Activated CD4-positive, alpha-beta T cell treated with anti-CD3 and anti-CD28 coated beads for 1 hour (primary cell): ENCODE measurements around the gene ZMAT3.
A peak's percentile ranks its signal among the peaks of the same experiment; 100 is the strongest.
"Not testable (repeated sequence)": the region's sequence is repeated elsewhere in the genome, so short reads cannot be mapped to it uniquely, and the experiment has no call there.

Experiments used
- DNase-seq: peaks from one replicate; pipeline ENCODE4 v3.0.0-alpha.2; 2020

Gene ZMAT3

DNA sequence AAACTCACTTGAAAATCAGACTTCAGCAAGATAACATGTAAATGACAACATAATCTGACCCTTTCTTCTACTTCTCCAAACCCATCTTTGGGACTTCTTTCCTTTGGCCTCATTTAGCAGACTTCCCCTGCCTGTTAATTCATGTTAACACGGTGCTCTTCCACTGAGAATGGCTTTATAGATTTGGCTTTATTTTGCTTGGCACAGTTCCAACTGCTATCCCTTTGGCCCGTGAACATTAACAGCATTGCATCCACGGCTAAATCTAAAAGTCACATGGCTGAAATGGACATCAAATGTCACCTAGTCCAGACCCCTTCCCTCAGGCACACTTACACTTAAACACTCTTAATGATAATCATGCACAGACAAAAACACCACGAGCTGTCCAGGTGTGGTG lies 3.8 kb downstream of the ZMAT3 start:
- no peak for DNase-seq

- no peak for DNase-seq
Observed at GRCh38 chr3:179067291-179067690, 4.3 kb downstream of the ZMAT3 start.

GRCh38 chr3:179063945-179064560 lies 7.6 kb downstream of the ZMAT3 start:
- no peak for DNase-seq

- no peak for DNase-seq
Observed at GRCh38 chr3:179056326-179056725, 15.3 kb downstream of the ZMAT3 start.

GRCh38 chr3:179054565-179054964 lies 17.0 kb downstream of the ZMAT3 start:
- not testable (repeated sequence) for DNase-seq

DNA sequence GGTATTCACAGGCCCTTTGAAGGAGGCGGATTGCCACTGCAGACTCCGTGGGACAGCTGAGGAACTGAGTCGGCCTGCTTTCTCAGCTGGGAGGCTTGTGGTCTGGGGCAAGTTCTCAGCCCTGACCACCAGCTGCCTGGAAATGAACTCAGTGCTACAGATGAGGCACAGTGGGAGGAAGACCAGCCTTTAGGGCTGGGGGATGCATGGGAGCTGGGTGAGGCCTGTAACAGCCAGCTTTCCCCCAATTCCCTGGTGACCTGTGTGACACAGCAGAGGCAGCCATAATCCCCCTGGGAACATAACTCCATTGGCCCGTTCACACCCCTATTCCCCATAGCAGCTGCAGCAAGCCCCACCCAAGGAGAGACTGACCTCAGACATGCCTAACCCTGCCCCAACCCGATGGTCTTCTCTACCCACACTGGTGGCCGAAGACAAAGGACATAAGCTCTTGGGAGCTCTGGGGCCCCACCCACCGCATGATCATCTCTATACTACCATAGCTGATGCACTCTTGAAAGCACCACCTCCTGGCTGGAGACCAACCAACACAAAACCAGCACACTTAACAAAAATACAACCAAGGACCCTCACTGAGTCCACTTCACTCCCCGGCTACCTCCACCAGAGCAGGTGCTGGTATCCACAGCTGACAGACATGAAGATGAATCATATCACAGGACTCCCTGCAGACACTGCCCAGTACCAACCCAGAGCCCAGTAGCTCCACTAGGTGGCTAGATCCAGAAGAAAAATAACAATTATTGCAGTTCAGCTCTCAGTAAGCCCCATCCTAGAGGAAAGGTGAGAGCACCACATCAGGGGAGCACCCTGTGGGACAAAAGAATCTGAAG lies 24.9 kb downstream of the ZMAT3 start:
- DNase-seq = no peak

DNA sequence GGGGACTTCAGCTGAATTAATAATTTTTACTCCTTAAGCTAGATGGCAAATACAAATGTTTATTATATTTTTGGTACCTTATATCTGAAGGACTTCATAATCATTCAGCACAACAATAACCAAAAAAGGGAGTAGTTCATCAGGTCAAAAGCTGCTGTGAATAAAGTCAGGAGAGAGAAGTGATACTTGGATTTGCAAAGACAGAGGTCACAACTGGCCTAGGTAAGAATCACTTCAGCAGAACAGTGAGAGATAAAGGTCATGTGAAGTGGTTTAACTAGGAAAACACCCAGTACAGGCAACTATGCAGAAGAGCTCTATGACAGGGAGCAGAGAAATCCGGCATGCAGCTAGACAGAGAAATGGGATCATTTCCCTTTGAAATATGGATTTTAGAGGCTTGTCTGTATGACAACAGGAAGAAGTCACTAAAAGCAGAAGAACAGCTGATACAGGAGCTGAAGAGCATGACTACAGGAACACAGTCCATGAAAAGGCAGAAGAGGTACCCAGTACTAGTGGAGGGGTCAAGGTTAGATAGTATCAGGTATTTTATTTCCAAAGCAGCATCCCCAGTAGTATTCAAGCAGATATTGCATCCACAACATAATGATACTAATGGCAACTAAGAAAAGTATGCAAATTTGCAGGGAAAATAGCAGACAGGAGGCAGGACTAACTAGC lies 25.7 kb downstream of the ZMAT3 start:
- no peak for DNase-seq

- DNase-seq = not testable (repeated sequence)
Observed at GRCh38 chr3:179038899-179039251, 32.7 kb downstream of the ZMAT3 start.

DNA sequence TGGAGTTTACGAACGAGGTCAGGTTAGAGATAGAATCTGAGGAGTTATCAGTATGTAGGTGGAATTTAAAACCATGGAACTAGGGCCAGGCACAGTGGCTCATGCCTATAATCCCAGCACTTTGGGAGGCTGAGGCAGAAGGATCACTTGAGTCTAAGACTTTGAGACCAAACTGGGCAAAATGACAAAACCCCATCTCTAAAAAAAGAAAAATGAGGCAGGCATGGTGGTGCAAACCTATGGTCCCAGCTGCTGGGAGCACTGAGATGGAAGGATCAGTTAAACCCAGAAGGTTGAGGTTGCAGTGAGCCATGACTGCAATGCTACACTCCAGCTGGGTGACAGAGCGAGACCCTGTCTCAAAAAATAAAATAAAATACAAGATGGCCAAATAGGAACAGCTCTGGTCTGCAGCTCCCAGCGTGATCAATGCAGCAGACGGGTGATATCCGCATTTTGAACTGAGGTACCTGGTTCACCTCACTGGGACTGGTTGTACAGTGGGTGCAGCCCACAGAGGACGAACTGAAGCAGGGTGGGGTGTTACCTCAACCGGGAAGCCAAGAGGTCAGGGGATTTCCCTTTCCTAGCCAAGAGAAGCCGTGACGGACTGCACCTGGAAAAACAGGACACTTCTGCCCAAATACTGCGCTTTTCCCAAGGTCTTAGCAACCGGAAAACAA lies 33.3 kb downstream of the ZMAT3 start:
- no peak for DNase-seq

DNA sequence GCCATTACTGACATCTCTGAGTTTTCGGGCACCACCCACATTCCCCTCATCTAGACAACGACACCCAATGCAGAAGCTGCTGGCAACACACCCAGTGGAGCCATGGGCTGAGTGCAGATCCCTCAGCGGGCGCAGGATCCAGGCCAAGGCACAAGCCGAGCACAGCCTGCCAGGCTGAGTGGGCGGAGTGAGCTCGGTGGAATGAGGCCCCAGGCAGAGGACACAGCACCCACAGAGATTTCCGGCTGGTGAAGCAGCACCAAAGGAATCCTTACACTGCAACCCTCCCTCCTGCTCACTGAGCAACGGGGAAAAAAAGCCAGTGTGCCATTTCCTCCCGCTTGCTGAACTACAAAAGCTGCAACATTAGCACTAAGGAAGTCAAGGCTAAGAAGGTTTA lies 34.3 kb downstream of the ZMAT3 start:
- peak; percentile 30 for DNase-seq

DNA sequence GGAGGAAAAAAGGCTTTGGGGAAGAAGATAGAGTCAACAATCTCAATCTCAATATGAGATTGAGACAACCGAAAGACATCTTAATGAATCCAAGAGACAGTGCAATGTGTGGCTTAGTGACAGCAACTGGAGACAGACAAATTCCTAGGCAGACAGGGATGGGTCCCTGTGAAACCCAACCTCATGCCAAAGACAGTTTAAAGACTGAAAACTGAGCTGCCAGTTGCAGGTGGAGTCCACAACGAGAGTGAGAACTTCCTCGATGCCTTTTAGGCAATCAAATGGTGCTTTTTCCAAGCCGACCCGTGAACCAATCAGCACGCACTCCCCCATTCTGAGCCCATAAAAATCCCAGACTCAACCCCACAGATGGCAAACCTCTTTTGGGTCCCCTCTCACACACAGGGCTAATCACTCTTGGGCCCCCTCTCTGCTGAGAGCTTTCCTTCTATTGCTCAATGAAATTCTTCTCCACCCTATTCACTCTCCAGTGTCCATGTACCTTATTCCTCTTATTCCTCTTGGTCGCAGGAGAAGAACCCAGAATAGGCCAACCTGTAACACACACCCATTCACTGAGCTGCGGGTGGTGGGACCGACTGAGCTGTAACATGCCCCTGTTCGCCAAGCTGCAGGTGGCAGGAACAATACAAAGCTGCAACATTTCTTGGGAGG lies 34.8 kb downstream of the ZMAT3 start:
- no peak for DNase-seq

DNA sequence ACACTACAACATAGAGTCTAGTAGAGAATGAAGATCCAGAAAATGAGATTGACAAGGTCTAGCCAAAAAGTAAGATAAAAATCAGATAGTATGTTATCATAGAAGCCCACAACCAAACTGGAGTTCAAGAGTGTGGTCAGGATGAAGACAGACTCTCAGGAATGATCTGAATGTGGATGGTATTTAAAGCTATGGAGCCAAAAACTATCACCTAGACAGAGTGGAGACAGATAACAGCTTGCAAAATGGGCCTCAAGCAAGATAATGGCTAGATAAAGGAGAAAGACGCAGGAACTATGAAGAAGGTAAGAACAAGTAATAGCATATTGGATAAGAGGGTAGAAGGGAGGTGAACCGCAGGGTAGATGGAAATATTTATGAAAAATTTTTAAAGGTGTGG lies 35.4 kb downstream of the ZMAT3 start:
- DNase-seq = no peak

- DNase-seq = no peak
Observed at GRCh38 chr3:179035232-179035631, 36.4 kb downstream of the ZMAT3 start.

DNA sequence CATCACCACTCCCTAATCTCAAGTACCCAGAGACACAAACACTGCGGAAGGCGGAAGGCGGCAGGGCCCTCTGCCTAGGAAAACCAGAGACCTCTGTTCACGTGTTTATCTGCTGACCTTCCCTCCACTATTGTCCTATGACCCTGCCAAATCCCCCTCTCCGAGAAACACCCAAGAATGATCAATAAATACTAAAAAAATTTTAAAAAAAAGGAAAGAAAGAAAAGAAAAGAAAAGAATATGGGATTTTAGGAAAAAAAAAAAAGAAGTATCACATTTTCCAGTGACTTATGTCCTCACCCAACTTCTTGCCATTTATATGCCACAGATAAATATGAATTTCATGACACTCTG lies 38.3 kb downstream of the ZMAT3 start:
- DNase-seq = not testable (repeated sequence)

DNA sequence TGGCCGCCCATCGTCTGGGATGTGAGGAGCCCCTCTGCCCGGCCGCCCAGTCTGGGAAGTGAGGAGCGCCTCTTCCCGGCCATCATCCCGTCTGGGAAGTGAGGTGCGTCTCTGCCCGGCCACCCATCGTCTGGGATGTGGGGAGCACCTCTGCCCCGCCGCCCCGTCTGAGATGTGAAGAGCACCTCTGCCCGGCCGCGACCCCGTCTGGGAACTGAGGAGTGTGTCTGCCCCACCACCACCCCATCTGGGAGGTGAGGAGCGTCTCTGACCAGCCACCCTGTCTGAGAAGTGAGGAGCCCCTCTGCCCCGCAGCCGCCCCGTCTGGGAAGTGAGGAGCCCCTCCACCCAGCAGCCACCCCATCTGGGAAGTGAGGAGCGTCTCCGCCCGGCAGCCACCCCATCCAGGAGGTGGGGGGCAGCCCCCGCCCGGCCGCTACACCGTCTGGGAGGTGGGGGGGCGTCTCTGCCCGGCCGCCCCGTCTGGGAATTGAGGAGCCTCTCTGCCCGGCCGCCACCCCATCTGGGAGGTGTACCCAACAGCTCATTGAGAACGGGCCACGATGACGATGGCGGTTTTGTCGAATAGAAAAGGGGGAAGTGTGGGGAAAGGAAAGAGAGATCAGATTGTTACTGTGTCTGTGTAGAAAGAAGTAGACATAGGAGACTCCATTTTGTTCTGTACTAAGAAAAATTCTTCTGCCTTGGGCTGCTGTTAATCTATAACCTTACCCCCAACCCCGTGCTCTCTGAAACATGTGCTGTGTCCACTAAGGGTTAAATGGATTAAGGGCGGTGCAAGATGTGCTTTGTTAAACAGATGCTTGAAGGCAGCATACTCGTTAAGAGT lies 38.9 kb downstream of the ZMAT3 start:
- DNase-seq = not testable (repeated sequence)

DNA sequence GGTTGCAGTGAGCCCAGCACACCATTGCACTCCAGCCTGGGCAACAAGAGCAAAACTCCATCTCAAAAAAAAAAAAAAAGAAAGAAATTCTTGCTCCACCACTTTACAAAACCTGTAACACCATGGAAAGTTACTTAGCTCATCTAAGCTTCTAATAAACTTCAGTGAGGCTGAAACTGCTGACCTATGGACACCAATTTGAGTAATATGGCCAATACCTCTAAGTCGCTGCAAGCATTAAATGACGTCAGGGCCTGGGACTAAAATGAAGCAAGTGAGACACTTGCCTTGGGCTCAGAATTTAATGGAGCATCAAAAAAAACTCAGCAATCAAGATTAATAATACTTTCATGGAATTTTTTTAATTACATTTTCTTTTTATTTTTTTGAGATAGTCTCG lies 42.5 kb downstream of the ZMAT3 start:
- DNase-seq = no peak

GRCh38 chr3:179028408-179028807 lies 43.2 kb downstream of the ZMAT3 start:
- DNase-seq = no peak

- DNase-seq = no peak
Observed at GRCh38 chr3:179027326-179027900, 44.2 kb downstream of the ZMAT3 start.

- DNase-seq = no peak
Observed at GRCh38 chr3:179026636-179027035, 45.0 kb downstream of the ZMAT3 start.

DNA sequence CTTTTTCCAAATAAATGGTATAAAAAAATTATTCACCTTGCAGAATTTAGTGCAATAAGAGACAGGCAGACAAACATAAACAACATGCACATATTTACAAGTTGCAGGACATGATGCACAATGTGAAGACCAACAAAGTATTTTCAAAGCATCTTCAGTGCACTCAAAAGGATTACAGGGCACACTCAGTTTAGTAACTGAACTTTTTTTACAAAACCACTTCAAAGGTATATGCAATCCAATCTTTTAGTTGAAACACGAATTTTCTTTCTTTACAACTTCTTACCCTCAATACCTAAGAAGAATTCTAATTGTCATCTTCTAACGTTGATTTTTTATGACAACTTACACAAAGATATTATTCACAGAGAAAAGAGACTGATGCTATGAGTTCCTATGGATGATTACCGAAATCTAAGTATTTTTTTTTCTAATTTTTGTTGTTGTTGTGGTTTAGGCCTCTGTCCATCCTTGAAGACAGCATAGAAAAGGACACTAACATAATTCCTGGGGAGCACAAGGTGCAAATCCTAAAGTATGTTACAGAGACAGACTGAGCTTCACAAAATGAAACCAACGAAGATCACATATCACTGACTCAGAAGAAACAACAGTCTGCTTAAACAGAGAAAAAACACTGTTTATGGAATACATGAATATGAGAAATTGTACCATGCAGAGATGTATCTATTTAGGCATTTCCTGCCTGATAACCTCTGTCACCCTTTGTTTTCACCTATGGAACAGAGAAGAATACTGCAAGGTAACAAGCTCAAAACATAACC lies 50.3 kb downstream of the ZMAT3 start:
- DNase-seq = no peak

DNA sequence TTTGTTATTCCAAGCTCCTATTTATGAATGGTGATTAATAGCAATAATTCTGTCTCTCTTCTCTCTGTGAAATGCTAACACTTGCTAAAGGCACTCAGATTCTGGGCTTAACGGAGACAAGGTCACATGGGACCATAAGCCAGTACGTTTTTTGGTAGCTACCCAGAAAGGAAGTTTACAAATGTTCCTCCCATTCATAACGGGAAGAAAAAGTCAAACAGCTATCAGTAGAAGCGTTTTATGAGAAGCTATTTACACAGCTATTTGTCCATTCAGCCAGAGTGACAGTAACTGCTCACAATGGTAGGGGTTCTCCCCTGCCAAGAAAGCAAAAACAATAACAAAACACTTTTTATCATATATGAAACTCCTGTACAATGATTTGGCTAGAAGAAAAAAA lies 51.5 kb downstream of the ZMAT3 start:
- no peak for DNase-seq
